PFSK-1 (cell line): ENCODE data around the gene CAB39.

ENCODE experiments used
- FOXP2 ChIP-seq: optimal IDR thresholded peaks from 2 replicates; pipeline ENCODE3; 2011; ENCODE audit warnings: borderline replicate concordance, control low read depth, inconsistent platforms; ENCODE audit not compliant: insufficient read depth; ENCODE audit errors: extremely low read length, extremely low read depth
- POLR2AphosphoS5 ChIP-seq: IDR thresholded peaks from 2 replicates; pipeline ENCODE4 v1.6.1; 2012; ENCODE audit warnings: low read depth, mild to moderate bottlenecking, control low read depth, low read length, moderate library complexity
- SIN3A ChIP-seq: IDR thresholded peaks from 2 replicates; pipeline ENCODE4 v1.6.1; 2012; ENCODE audit warnings: mild to moderate bottlenecking, low read length, moderate library complexity, borderline replicate concordance; ENCODE audit not compliant: insufficient read depth
- TAF1 ChIP-seq: IDR thresholded peaks from 2 replicates; pipeline ENCODE4 v1.6.1; 2012; ENCODE audit warnings: low read length, control low read depth, borderline replicate concordance; ENCODE audit not compliant: insufficient read depth
- TF ChIP-seq, protein P1 (sequence below), 2 experiments: IDR thresholded peaks; 2 replicates each; pipeline versions ENCODE4 v1.6.1 to v1.8.0; 2011 to 2012; ENCODE audit warnings: low read depth in 2 of 2, low read length in 2 of 2, control low read depth in 1 of 2, inconsistent platforms in 1 of 2, mild to moderate bottlenecking in 1 of 2, moderate library complexity in 1 of 2; ENCODE audit not compliant: insufficient read depth in 1 of 2

Gene CAB39

DNA sequence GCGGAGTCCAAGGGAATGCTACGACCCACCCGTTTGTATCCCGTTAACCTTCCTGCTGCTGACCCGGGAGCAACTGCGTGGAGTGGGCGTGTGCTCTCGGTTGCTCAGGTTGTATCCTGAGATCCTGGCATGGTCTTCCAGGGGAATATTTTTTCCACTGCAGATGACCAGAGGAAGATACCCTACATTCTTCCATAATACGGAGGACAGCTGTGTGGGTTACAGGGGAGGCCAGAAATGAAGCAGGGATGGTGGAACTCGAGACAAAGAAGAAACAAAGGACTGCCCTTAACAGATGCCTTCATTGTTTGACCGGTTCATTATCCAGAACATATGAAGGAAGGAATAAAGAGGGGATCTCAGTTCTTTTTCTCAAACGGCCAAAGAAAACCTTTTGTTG is 39.8 kb upstream of the CAB39 start:
- TF ChIP-seq FOXP2 (no peak), POLR2AphosphoS5 (no peak), SIN3A (no peak)

DNA sequence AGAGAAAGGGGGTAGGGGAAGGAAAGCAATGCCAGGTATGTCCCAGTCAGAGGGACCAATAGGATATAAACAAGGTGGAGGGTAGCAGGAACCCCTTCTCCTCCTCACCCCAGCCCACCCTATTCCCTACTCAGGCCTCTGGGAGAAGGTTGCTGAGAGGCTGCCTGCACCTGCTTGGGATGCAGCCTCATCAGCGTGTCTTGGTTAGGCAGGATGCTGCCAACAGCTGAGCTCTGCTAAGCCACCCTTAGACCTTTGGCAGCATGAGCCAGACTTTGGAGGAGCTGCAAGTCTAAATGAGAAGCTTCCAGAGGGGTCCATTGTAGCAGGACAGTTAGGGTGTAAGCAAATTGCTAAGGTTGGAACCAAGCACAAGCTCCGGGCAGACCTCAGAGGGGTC is 38.2 kb upstream of the CAB39 start:
- TF ChIP-seq FOXP2 (no peak), SIN3A (no peak), POLR2AphosphoS5 (no peak), TAF1 (no peak)
- TF ChIP-seq, protein P1, sequence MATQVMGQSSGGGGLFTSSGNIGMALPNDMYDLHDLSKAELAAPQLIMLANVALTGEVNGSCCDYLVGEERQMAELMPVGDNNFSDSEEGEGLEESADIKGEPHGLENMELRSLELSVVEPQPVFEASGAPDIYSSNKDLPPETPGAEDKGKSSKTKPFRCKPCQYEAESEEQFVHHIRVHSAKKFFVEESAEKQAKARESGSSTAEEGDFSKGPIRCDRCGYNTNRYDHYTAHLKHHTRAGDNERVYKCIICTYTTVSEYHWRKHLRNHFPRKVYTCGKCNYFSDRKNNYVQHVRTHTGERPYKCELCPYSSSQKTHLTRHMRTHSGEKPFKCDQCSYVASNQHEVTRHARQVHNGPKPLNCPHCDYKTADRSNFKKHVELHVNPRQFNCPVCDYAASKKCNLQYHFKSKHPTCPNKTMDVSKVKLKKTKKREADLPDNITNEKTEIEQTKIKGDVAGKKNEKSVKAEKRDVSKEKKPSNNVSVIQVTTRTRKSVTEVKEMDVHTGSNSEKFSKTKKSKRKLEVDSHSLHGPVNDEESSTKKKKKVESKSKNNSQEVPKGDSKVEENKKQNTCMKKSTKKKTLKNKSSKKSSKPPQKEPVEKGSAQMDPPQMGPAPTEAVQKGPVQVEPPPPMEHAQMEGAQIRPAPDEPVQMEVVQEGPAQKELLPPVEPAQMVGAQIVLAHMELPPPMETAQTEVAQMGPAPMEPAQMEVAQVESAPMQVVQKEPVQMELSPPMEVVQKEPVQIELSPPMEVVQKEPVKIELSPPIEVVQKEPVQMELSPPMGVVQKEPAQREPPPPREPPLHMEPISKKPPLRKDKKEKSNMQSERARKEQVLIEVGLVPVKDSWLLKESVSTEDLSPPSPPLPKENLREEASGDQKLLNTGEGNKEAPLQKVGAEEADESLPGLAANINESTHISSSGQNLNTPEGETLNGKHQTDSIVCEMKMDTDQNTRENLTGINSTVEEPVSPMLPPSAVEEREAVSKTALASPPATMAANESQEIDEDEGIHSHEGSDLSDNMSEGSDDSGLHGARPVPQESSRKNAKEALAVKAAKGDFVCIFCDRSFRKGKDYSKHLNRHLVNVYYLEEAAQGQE (IDR thresholded peaks at IDR 0.05; ENCODE audit: insufficient read depth in 1 of 2, low read depth in 2 of 2, low read length in 2 of 2) = no peak

DNA sequence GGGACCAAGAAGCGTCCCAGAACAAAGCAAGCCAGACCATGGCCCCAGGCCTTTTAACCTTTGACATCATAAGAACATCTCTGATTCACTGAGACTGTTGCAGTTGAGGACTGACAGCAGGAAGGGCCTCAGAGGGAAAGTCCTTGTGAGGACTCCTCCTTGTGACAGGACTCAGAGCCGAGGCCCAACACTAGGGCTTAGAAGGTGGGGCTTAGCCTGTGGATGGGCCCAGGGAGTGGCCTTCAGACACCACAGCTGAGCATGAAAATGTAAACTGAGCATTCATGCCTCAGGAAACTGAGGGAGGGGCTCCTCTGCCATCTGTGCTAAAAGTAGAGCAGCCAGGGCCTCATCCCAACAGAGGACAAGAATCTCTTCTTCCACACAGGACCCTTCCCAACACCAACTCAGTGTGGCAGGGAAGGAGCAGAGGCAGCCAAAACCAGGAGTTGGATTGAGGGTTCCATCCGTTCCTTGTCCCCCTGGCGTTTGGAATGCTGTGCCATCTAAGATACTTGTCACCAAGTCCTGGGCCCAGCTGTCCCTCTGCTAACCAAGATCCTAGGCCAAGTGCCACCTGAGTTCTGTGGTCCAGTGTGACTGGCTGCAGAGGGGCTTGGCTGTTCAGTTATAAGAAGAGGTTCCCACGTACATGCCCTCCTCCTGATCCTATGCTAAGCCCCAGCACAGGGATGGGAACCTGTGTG is 37.5 kb upstream of the CAB39 start:
- no peak for TF ChIP-seq FOXP2
- TF ChIP-seq TAF1 = no peak
- TF ChIP-seq SIN3A = no peak
- TF ChIP-seq, protein P1 (IDR thresholded peaks at IDR 0.05; ENCODE audit: insufficient read depth in 1 of 2, low read depth in 2 of 2, low read length in 2 of 2) = no peak
- no peak for TF ChIP-seq POLR2AphosphoS5

DNA sequence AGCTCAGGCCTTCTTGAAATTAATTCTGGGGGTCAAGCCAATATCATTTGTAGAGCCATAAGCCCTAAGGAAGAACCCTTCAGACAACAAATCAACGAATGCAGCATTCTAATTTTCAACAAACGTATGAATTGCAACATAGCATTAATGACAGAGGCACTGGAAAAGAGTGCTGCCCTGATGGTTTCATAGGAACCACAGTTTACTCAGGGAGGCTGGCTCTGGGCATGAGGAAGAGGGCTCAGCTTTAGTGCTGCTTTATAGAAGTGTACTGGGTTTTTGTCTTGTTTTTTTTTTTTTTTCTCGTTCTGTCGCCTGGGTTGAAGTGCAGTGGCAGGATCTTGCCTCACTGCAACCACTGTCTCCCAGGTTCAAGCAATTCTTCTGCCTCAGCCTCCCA is 36.1 kb upstream of the CAB39 start:
- TF ChIP-seq, protein P1 (IDR thresholded peaks at IDR 0.05; ENCODE audit: insufficient read depth in 1 of 2, low read depth in 2 of 2, low read length in 2 of 2) = no peak
- TF ChIP-seq SIN3A = no peak
- TF ChIP-seq FOXP2 = no peak
- TF ChIP-seq POLR2AphosphoS5 = no peak
- TF ChIP-seq TAF1 = no peak

DNA sequence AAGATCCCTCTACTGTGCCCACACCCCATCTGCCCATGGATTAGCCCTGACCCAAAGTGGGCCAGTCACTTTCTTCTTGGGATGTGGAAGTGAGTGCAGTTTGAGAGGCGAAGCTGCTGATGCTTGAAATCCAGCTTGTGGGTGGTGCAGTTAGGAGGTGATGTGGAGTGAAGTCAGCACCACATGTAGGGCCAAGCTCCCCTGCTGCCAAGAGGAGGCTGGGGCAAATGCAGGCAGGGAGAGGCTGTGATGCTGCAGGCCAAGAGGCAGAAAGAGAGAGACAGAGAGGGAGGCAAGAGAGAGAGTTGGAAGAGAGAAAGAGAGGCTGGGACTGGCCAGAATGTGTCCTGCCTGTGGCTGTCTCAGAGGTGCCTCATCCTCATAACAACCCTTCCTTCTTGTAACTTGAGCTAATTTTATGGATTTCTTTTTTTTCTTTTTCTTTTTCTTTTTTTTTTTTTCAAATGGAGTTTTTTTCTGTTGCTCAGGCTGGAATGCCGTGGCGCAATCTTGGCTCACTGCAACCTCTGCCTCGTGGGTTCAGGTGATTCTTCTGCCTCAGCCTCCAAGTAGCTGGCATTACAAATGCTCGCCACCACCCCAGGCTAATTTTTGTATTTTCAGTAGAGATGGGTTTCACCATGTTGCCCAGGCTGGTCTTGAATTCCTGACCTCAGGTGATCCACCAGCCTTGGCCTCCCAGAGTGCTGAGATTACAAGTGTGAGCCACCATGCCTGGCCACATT is 35.3 kb upstream of the CAB39 start:
- TF ChIP-seq POLR2AphosphoS5 (no peak), SIN3A (no peak), TAF1 (no peak), FOXP2 (no peak)
- TF ChIP-seq, protein P1 (IDR thresholded peaks at IDR 0.05; ENCODE audit: insufficient read depth in 1 of 2, low read depth in 2 of 2, low read length in 2 of 2) = no peak
